GM23338 (cell line): Measurements from ENCODE around the gene ARL6. TPM values are rescaled to one million over a fixed set of nuclear protein-coding genes. Genes with fewer than 3 reads are reported as not detected.

Source experiments
- ATAC-seq: fragments of 200-7000 bp; cut with Tn5 transposase; 3 replicates; pipeline ENCODE4 v1.9.1; 2020
- DNase-seq: peaks from one replicate; pipeline ENCODE4 v3.0.0-alpha.2; 2015; ENCODE audit warnings: low spot score
- H2AFZ ChIP-seq: fragments of 200-600 bp; sonication (generic); 2 replicates; pipeline ENCODE4 v1.8.0; 2016; ENCODE audit warnings: antibody characterized with exemption, mild to moderate bottlenecking, moderate library complexity
- H3F3A ChIP-seq: fragments of 200-600 bp; sonication (generic); replicated peaks from 2 replicates; pipeline ENCODE4 v1.8.0; 2017; ENCODE audit warnings: antibody characterized with exemption, mixed run types, low read depth
- H3K27ac ChIP-seq: fragments of 200-600 bp; sonication (generic); 2 replicates; pipeline ENCODE4 v1.6.1; 2016; ENCODE audit warnings: low read depth
- H3K27me3 ChIP-seq: fragments of 200-600 bp; sonication (generic); 2 replicates; pipeline ENCODE4 v1.8.0; 2016; ENCODE audit warnings: mild to moderate bottlenecking, mixed run types, moderate library complexity; ENCODE audit not compliant: insufficient read depth
- H3K36me3 ChIP-seq: fragments of 200-600 bp; sonication (generic); 2 replicates; pipeline ENCODE4 v1.8.0; 2016; ENCODE audit warnings: mild to moderate bottlenecking; ENCODE audit not compliant: insufficient read depth
- H3K4me1 ChIP-seq: fragments of 200-600 bp; sonication (generic); 2 replicates; pipeline ENCODE4 v1.8.0; 2016; ENCODE audit warnings: mild to moderate bottlenecking, moderate library complexity; ENCODE audit not compliant: insufficient read depth
- H3K4me2 ChIP-seq: fragments of 200-600 bp; sonication (generic); 2 replicates; pipeline ENCODE4 v1.7.1; 2017; ENCODE audit warnings: mixed run types
- H3K4me3 ChIP-seq: fragments of 200-600 bp; sonication (generic); 2 replicates; pipeline ENCODE4 v1.6.1; 2016; ENCODE audit warnings: mixed run types
- H3K79me2 ChIP-seq: fragments of 200-600 bp; sonication (generic); replicated peaks from 2 replicates; pipeline ENCODE4 v1.8.0; 2017; ENCODE audit warnings: mild to moderate bottlenecking; ENCODE audit not compliant: insufficient read depth
- H3K9me2 ChIP-seq: fragments of 200-600 bp; sonication (generic); 2 replicates; pipeline ENCODE4 v1.8.0; 2017; ENCODE audit not compliant: insufficient read depth
- H4K20me1 ChIP-seq: fragments of 200-600 bp; sonication (generic); replicated peaks from 2 replicates; pipeline ENCODE4 v1.8.0; 2017; ENCODE audit warnings: mild to moderate bottlenecking; ENCODE audit not compliant: insufficient read depth
- H3K27ac Mint-ChIP-seq: 2 replicates; pipeline ENCODE4 v1.8.0; 2020; ENCODE audit warnings: inconsistent platforms, mild to moderate bottlenecking, moderate library complexity, mixed read lengths
- H3K27me3 Mint-ChIP-seq: 3 replicates; pipeline ENCODE4 v1.8.0; 2022; ENCODE audit warnings: low read depth, mild to moderate bottlenecking, moderate library complexity, mixed read lengths, inconsistent platforms; ENCODE audit not compliant: insufficient read depth, poor library complexity
- H3K36me3 Mint-ChIP-seq: 3 replicates; pipeline ENCODE4 v1.8.0; 2021; ENCODE audit warnings: low read depth, mild to moderate bottlenecking, inconsistent platforms, moderate library complexity, mixed read lengths
- H3K4me1 Mint-ChIP-seq: 3 replicates; pipeline ENCODE4 v1.8.0; 2020; ENCODE audit warnings: mild to moderate bottlenecking, inconsistent platforms, mixed read lengths
- H3K4me3 Mint-ChIP-seq: 3 replicates; pipeline ENCODE4 v1.8.0; 2021; ENCODE audit warnings: moderate library complexity, mild to moderate bottlenecking, inconsistent platforms, mixed read lengths
- H3K9me3 Mint-ChIP-seq: 3 replicates; pipeline ENCODE4 v1.8.0; 2020; ENCODE audit warnings: moderate library complexity, mild to moderate bottlenecking, inconsistent platforms, mixed read lengths
- CREB1 ChIP-seq: fragments of 250-450 bp; sonication (Bioruptor Pico); IDR thresholded peaks from 2 replicates; pipeline ENCODE4 v1.5.0; 2020; ENCODE audit warnings: low read depth, mild to moderate bottlenecking, moderate library complexity
- EZH2 ChIP-seq: fragments of 200-600 bp; sonication (generic); IDR thresholded peaks from one replicate; pipeline ENCODE4 v1.8.0; 2017; ENCODE audit warnings: antibody characterized with exemption, mild to moderate bottlenecking, low read depth; ENCODE audit not compliant: unreplicated experiment
- EZH2phosphoT487 ChIP-seq: fragments of 200-600 bp; sonication (generic); IDR thresholded peaks from one replicate; pipeline ENCODE4 v1.8.1; 2018; ENCODE audit warnings: antibody characterized with exemption; ENCODE audit not compliant: unreplicated experiment
- JUNB ChIP-seq: IDR thresholded peaks from one replicate; pipeline ENCODE4 v1.6.1; 2016; ENCODE audit warnings: antibody characterized with exemption; ENCODE audit not compliant: unreplicated experiment
- NANOG ChIP-seq: IDR thresholded peaks from 2 replicates; pipeline ENCODE4 v1.6.1; 2016; ENCODE audit warnings: antibody characterized with exemption, borderline replicate concordance
- STAT1 ChIP-seq: IDR thresholded peaks from one replicate; pipeline ENCODE4 v1.6.1; 2016; ENCODE audit warnings: antibody characterized with exemption; ENCODE audit not compliant: unreplicated experiment
- ZNF114 ChIP-seq: fragments of 250-450 bp; sonication (Bioruptor Pico); IDR thresholded peaks from 2 replicates; pipeline ENCODE4 v1.5.0; 2020; ENCODE audit warnings: mild to moderate bottlenecking, moderate library complexity
- ZNF331 ChIP-seq: fragments of 250-450 bp; sonication (Bioruptor Pico); IDR thresholded peaks from 2 replicates; pipeline ENCODE4 v1.5.0; 2020; ENCODE audit warnings: low read depth, mild to moderate bottlenecking, moderate library complexity
- ZNF462 ChIP-seq: fragments of 250-450 bp; sonication (Bioruptor Pico); IDR thresholded peaks from 2 replicates; pipeline ENCODE4 v1.5.0; 2020; ENCODE audit warnings: mild to moderate bottlenecking, moderate library complexity
- polyA plus RNA-seq: library from polyadenylated mRNA; unstranded; fragments of >200 nt; fragmentation: Nextera tagmentation; extraction: Ambion mirVana; gene quantifications from 2 replicates; pipeline ENCODE4 v1.2.1, GENCODE V29; 2016
- total RNA-seq: library from RNA; depleted of rRNA; stranded (reverse); fragments of >200 nt; shearing (Covaris generic); gene quantifications from 2 replicates; pipeline ENCODE4 v1.2.3, GENCODE V29; 2014
- TF ChIP-seq, protein P1 (sequence below): IDR thresholded peaks from 2 replicates; pipeline ENCODE4 v1.6.1; 2016; ENCODE audit warnings: antibody characterized with exemption
- TF ChIP-seq, protein P2 (sequence below): IDR thresholded peaks from one replicate; pipeline ENCODE4 v1.6.1; 2018; ENCODE audit warnings: antibody characterized with exemption; ENCODE audit not compliant: unreplicated experiment
- TF ChIP-seq, protein P3 (sequence below), 2 experiments: fragments of 200-600 bp in 1 of 2; sonication (generic) in 1 of 2; conservative IDR thresholded peaks; 2 replicates each; pipeline versions ENCODE4 v1.5.1 to v1.6.1; 2016 to 2017; ENCODE audit warnings: antibody characterized with exemption in 2 of 2, low read depth in 2 of 2, mild to moderate bottlenecking in 2 of 2, moderate library complexity in 1 of 2

ARL6 gene
- total and polyA plus RNA-seq, 2 experiments from 2014 or later = 9.8 to 10.9 TPM

DNA sequence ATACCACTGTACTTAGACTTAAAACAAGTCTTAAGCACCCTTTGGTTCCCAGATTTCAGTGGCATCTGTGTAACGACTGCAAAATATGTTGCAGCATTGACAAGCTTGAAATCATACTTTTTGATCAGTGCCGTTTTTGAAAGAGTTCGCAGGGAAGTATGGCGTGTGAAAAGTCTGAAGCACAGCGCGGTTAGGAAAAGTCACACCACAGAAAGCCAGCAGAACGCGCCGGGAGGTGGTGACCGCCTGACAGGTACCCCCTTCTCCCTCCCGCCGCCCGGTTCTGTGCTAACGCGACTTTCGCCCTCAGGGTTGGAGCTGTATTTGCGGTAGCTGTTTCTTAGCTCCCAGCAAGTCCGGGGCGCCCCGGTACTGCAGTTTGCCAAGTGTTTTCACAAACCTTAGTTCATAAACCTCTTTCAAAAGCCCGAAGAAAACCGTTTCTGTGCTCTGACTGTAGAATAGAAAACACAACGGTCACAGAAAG is 56.8 kb downstream of the ARL6 start:
- Mint-ChIP-seq H3K27ac (no peak overlapping the region), H3K4me1 (peaks cover 18% of the 10 kb centered on the region), H3K27me3 (peaks cover 21% of the 10 kb centered on the region), H3K36me3 (no peaks in the 10 kb centered on the region; the same call in 2 of the 3 replicates), H3K4me3 (peak overlapping the region; percentile 99), H3K9me3 (no peaks in the 10 kb centered on the region; the same call in 2 of the 3 replicates)
- H3K4me2 ChIP-seq = peak overlapping the region; percentile 99
- ATAC-seq (peak; percentile 61), DNase-seq (peak; percentile 79)
- H2AFZ ChIP-seq = peak overlapping the region; percentile 99
- no peaks in the 10 kb centered on the region for H3K36me3 ChIP-seq
- 0 out of 2 replicates have a peak, but pooled peaks cover 3% of the 10 kb centered on the region for H3F3A ChIP-seq
- TF ChIP-seq JUNB (no peak), ZNF331 (no peak), STAT1 (no peak), ZNF462 (CRISPR knock-in tag) (no peak), ZNF114 (CRISPR knock-in tag) (no peak), NANOG (no peak), CREB1 (CRISPR knock-in tag) (no peak), EZH2 (no peak), EZH2phosphoT487 (no peak)
- TF ChIP-seq, protein P1, sequence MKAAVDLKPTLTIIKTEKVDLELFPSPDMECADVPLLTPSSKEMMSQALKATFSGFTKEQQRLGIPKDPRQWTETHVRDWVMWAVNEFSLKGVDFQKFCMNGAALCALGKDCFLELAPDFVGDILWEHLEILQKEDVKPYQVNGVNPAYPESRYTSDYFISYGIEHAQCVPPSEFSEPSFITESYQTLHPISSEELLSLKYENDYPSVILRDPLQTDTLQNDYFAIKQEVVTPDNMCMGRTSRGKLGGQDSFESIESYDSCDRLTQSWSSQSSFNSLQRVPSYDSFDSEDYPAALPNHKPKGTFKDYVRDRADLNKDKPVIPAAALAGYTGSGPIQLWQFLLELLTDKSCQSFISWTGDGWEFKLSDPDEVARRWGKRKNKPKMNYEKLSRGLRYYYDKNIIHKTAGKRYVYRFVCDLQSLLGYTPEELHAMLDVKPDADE = no peak
- TF ChIP-seq, protein P2, sequence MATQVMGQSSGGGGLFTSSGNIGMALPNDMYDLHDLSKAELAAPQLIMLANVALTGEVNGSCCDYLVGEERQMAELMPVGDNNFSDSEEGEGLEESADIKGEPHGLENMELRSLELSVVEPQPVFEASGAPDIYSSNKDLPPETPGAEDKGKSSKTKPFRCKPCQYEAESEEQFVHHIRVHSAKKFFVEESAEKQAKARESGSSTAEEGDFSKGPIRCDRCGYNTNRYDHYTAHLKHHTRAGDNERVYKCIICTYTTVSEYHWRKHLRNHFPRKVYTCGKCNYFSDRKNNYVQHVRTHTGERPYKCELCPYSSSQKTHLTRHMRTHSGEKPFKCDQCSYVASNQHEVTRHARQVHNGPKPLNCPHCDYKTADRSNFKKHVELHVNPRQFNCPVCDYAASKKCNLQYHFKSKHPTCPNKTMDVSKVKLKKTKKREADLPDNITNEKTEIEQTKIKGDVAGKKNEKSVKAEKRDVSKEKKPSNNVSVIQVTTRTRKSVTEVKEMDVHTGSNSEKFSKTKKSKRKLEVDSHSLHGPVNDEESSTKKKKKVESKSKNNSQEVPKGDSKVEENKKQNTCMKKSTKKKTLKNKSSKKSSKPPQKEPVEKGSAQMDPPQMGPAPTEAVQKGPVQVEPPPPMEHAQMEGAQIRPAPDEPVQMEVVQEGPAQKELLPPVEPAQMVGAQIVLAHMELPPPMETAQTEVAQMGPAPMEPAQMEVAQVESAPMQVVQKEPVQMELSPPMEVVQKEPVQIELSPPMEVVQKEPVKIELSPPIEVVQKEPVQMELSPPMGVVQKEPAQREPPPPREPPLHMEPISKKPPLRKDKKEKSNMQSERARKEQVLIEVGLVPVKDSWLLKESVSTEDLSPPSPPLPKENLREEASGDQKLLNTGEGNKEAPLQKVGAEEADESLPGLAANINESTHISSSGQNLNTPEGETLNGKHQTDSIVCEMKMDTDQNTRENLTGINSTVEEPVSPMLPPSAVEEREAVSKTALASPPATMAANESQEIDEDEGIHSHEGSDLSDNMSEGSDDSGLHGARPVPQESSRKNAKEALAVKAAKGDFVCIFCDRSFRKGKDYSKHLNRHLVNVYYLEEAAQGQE = no peak
- TF ChIP-seq, protein P3, sequence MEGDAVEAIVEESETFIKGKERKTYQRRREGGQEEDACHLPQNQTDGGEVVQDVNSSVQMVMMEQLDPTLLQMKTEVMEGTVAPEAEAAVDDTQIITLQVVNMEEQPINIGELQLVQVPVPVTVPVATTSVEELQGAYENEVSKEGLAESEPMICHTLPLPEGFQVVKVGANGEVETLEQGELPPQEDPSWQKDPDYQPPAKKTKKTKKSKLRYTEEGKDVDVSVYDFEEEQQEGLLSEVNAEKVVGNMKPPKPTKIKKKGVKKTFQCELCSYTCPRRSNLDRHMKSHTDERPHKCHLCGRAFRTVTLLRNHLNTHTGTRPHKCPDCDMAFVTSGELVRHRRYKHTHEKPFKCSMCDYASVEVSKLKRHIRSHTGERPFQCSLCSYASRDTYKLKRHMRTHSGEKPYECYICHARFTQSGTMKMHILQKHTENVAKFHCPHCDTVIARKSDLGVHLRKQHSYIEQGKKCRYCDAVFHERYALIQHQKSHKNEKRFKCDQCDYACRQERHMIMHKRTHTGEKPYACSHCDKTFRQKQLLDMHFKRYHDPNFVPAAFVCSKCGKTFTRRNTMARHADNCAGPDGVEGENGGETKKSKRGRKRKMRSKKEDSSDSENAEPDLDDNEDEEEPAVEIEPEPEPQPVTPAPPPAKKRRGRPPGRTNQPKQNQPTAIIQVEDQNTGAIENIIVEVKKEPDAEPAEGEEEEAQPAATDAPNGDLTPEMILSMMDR (conservative IDR thresholded peaks at IDR 0.05; ENCODE audit: low read depth in 2 of 2) = no peak
- H3K9me2 ChIP-seq = no peaks in the 10 kb centered on the region
- H3K4me3 ChIP-seq = peak overlapping the region; percentile 79
- peaks cover 25% of the 10 kb centered on the region for H3K79me2 ChIP-seq
- H4K20me1 ChIP-seq = no peaks in the 10 kb centered on the region
- peaks cover 18% of the 10 kb centered on the region; the same call in 1 of the 2 replicates for H3K4me1 ChIP-seq
- peaks cover 31% of the 10 kb centered on the region for H3K27me3 ChIP-seq
- no peak overlapping the region for H3K27ac ChIP-seq
